ENCODE measurements around the gene TMTC1.

GRCh38 chr12:29580971-29581370 is 202.8 kb downstream of the TMTC1 start:
- TF ChIP-seq CTCF (IDR thresholded peaks at IDR 0.05 in 8 of 11, conservative IDR thresholded peaks at IDR 0.05 in 3 of 11): no peak
- TF ChIP-seq POLR2A (IDR thresholded peaks at IDR 0.05): no peak
- no peak for TF ChIP-seq POLR2AphosphoS5 (IDR thresholded peaks at IDR 0.05)

Data from spleen (tissue), 7 donors.